NB4 (cell line): Measurements from ENCODE around the gene AWAT1.
"Not testable (repeated sequence)": the region's sequence is repeated elsewhere in the genome, so short reads cannot be mapped to it uniquely, and the experiment has no call there.

ENCODE experiments used
- DNase-seq: peaks from one replicate; pipeline ENCODE4 v3.0.0; 2010; ENCODE audit warnings: low read depth
- H3K4me3 ChIP-seq: one replicate; pipeline ENCODE4 v1.5.1; 2011; ENCODE audit warnings: mild to moderate bottlenecking, low read depth, low read length, moderate library complexity
- MYC ChIP-seq: IDR thresholded peaks from 2 replicates; pipeline ENCODE4 v1.6.1; 2011; ENCODE audit warnings: low read depth, low read length
- POLR2A ChIP-seq: IDR thresholded peaks from 2 replicates; pipeline ENCODE4 v1.6.1; 2011; ENCODE audit warnings: mild to moderate bottlenecking; ENCODE audit not compliant: insufficient read length; ENCODE audit errors: extremely low read depth
- TF ChIP-seq, protein P1 (sequence below): IDR thresholded peaks from one replicate; pipeline ENCODE4 v1.5.1; 2012; ENCODE audit warnings: low read depth, low read length
- TF ChIP-seq, protein P2 (sequence below): IDR thresholded peaks from 2 replicates; pipeline ENCODE4 v1.6.1; 2011; ENCODE audit warnings: low read depth, low read length

The AWAT1 gene

DNA sequence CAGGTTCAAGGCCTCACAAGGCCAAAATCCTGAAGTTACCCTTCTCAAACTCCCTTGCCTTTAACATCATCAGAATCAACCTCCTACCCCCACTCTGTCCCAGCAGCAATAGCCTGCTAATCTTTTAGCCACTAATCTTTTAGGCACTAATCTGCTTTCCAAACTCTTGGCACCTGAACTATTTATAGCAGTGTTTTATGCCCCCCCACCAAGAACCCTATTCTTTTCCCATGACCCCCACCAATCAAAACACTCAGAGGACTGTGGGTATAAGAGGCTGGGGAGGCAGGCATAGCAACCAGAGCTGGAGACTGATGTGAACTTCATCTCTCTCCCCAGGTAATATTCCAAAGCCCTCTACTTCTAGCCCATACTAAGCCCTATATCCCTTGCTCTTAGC is 33.6 kb downstream of the AWAT1 start, which contains the start of gene ARR3:
Gene ARR3, plus strand, starts transcription at position 301 of the 400 bp plus-strand sequence. CDS start 1,052 bp downstream, outside the sequence.
- TF ChIP-seq, protein P1, sequence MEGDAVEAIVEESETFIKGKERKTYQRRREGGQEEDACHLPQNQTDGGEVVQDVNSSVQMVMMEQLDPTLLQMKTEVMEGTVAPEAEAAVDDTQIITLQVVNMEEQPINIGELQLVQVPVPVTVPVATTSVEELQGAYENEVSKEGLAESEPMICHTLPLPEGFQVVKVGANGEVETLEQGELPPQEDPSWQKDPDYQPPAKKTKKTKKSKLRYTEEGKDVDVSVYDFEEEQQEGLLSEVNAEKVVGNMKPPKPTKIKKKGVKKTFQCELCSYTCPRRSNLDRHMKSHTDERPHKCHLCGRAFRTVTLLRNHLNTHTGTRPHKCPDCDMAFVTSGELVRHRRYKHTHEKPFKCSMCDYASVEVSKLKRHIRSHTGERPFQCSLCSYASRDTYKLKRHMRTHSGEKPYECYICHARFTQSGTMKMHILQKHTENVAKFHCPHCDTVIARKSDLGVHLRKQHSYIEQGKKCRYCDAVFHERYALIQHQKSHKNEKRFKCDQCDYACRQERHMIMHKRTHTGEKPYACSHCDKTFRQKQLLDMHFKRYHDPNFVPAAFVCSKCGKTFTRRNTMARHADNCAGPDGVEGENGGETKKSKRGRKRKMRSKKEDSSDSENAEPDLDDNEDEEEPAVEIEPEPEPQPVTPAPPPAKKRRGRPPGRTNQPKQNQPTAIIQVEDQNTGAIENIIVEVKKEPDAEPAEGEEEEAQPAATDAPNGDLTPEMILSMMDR: no peak
- TF ChIP-seq, protein P2, sequence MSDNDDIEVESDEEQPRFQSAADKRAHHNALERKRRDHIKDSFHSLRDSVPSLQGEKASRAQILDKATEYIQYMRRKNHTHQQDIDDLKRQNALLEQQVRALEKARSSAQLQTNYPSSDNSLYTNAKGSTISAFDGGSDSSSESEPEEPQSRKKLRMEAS: no peak
- no peak for TF ChIP-seq POLR2A
- TF ChIP-seq MYC: no peak
- no peak within 1 kb of the TSS for H3K4me3 ChIP-seq
- DNase-seq: no peak

DNA sequence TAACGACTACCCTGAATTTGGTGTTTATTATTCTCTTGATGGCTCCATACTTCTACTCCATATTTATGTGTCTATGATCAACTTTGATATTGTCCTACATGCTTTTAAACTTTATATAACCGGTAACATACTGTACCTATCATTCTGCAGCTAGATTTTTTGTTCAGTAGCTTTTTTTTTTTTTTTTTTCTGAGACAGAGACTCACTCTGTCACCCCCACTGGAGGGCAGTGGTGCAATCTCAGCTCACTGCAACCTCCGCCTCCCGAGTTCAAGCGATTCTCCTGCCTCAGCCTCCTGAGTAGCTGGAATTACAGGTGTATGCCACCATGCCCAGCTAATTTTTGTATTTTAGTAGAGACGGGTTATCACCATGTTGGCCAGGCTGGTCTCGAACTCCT is 39.6 kb downstream of the AWAT1 start:
- not testable (repeated sequence) for DNase-seq, H3K4me3 ChIP-seq

DNA sequence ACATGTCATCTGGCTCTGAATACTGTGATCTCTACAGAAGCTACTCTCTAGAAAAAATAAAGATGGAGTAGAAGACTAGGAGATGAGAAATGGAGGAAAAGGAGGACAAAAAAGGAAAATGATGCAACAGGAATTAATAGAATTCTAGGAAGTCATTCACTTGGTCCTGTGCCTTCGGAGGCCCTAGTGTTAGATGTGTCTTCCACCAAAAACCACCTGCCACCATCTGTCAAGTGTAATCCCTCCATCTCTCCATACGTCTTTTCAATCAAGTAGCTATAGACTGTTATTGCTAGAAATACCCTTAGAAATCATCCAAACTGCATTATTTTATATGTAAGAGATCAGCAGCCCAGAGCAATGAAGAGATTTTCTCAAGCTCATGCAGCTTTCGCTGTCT is 44.6 kb downstream of the AWAT1 start:
- no peak for TF ChIP-seq POLR2A
- TF ChIP-seq MYC: no peak
- TF ChIP-seq, protein P2: no peak
- TF ChIP-seq, protein P1: no peak
- DNase-seq: no peak
- H3K4me3 ChIP-seq: no peak overlapping the region

DNA sequence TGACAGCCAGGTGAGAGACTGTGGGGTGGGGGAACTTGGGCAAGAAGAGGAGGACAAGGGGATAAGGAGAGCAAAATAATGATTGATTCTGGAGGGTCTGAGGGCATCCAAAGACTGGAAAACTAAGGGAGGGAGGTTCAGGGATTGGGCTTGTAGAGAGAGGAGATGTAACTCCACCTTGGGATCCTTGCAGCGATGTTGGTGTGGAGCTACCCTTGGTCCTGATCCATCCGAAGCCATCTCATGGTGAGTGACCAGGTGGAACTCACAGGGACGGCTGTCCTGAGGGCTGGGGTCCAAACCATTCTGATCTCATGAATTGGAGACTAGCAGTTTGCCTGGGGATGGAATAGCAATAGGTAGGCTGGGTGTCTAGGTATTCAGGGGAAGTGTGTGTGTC is 46.1 kb downstream of the AWAT1 start:
- no peak for DNase-seq
- TF ChIP-seq POLR2A (no peak), MYC (no peak)
- TF ChIP-seq, protein P1: no peak
- TF ChIP-seq, protein P2: no peak
- no peak overlapping the region for H3K4me3 ChIP-seq

DNA sequence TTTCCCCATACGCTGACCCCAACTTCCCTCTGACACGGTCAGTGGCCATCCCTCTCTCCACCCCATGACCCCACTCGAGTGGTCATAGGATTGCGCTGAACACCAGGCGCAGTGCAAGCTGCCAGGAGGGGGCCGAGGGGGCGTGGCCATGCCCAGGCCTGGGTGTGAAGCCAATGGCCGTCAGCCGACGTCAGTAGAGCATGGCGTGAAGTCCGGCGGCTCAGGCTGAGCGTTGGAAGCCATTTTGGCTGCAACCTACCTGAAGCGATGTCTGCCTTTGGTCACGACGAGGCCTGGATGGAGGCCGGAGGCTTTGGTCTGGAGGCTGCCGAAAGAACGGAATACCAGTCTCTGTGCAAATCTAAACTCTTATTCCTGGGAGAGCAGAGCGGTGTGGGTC is 47.5 kb downstream of the AWAT1 start, which contains the start of gene RAB41:
Gene RAB41, plus strand, starts transcription at position 222 of the 400 bp plus-strand sequence. Its CDS starts 46 bp downstream, at position 268.
- DNase-seq: no peak
- H3K4me3 ChIP-seq: no peak within 1 kb of the TSS
- TF ChIP-seq MYC: no peak
- TF ChIP-seq POLR2A: no peak
- TF ChIP-seq, protein P2: no peak
- TF ChIP-seq, protein P1: no peak

DNA sequence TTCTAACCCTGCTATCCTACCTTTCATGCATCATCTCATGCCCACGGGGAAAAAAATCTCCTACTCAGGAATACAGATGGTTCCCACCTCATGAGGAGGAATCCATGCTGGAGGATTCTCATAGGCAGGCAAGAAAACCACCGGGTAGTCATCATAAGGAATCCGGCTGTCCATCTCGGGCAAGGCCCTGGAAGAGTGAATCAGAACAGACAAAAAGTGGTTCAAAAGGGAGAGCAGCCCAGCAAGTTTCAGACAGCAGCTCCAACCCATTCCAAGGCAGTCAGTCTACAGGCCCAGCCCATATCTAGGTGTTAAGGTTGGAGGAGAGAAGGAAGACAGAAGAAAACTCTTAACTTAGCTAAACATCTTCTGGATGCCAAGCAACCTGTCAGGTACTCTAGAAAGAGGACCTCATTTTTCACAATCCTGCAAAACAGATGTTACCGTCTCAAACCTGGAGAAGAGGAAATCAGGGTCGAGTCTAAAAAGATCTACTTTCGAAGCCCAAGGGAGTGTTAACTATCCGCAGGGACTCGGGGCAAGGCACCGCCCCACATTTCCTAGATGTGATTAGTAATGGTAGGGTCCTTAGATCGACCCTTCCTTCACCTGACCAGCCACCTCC is 54.8 kb downstream of the AWAT1 start:
- no peak for DNase-seq
- TF ChIP-seq, protein P1: no peak
- TF ChIP-seq POLR2A (no peak), MYC (no peak)
- TF ChIP-seq, protein P2: no peak
- peak overlapping the region; percentile 75 for H3K4me3 ChIP-seq
